Endometrial microvascular endothelial cells (primary cell): ENCODE results near the gene SUCNR1. TPM values are rescaled to one million over a fixed set of nuclear protein-coding genes. Genes with fewer than 3 reads are reported as not detected.
"Not testable (repeated sequence)": the region's sequence is repeated elsewhere in the genome, so short reads cannot be mapped to it uniquely, and the experiment has no call there.

ENCODE experiments used
- in situ Hi-C: cut with HindIII; loops from 2 replicates; pipeline ENCODE4 v1.10.0; 2017; ENCODE audit warnings: low sequenced_read_pairs, low pct_unique_long_range_greater_than_20kb; ENCODE audit errors: inconsistent ontology term
- total RNA-seq: library from RNA; depleted of rRNA; stranded (reverse); fragments of >200 nt; gene quantifications from one replicate; pipeline ENCODE4 v1.2.3, GENCODE V29; 2015; ENCODE audit errors: inconsistent ontology term

SUCNR1 gene
- total RNA-seq, 1 donor from 2014 or later = 0.09 TPM

- in situ Hi-C loops = no loop called here
These were observed 5.8 kb upstream of the SUCNR1 start for GRCh38 chr3:151867666-151868065.

DNA sequence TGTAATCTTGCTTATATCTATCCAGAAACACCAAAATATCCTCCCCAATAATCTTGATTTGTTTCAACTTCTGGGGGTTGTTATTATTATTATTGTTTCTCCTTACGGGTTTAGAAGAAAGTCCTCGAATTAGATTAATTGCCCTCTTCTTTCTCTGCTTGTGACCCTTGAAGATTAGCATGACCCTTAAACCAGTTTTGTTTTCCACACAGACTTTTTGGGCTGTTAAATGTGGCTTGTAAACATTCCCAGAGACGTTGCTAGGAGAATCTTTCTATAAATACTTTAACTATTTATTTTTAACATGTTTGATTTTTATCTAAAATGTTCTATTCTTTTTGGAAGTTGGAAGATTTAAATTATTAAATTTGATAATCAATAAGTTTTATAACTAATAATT is 4.3 kb upstream of the SUCNR1 start:
- in situ Hi-C loops = no loop called here

GRCh38 chr3:151871639-151872468 is 1.6 kb upstream of the SUCNR1 start:
- in situ Hi-C loops = no loop called here

GRCh38 chr3:151874079-151874478 is 636 bp downstream of the SUCNR1 start:
- in situ Hi-C loops = not testable (repeated sequence)

DNA sequence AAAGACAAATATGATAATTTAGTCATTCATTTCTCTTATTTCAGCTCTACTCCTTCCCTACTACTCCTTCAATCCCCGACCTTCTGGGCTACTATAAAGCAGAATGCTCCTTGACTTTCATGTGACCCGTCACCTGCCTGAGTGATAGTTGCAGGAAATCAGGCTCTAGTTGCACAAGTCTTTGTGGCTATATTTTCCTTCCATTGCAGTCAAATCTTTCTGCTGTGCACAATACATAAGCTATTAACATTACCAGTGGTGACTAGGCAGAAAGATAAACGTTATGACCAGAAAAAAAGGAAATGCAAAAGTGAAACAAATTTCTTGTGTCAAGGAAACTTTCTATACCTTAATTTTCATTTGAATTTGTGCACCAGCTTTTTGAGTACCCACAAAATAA is 2.3 kb downstream of the SUCNR1 start:
- in situ Hi-C loops = no loop called here

GRCh38 chr3:151877269-151877668 is 3.8 kb downstream of the SUCNR1 start:
- in situ Hi-C loops = no loop called here

GRCh38 chr3:151878465-151878864 is 5.0 kb downstream of the SUCNR1 start:
- in situ Hi-C loops = no loop called here

GRCh38 chr3:151879037-151879436 is 5.6 kb downstream of the SUCNR1 start:
- in situ Hi-C loops = no loop called here

DNA sequence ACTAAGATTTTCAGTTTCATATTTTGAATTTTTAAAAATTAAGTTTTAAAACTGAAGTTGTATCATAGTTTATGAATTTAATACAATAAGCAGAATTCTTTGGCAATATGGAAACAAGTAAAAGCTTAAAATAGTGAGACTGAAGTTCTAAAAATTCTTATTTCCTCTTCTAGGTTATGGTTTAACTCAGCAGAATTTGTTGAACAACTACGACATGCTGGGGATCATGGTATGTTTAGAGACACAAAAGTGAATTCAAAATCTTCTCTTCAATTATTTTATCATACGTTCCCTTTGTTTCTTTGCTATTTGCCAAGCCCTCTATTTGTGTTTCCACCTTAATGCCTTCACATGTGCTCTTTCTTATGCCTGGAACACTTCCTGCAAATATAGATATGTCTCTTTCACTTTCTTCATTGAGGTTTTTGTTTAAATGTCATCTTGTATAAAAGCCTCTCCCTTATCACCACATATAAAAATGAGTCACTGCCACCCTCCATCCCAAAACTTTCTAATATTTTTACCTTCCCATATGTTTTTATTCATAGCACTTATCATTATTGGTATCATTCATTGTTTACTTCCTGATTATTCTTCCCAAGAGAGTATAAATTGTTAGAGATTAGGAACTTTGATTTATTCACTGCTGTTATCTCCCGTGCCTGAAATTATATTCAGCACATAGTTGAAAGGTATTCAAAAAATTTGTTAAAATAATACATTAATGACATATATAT is 6.4 kb downstream of the SUCNR1 start:
- in situ Hi-C loops = no loop called here

DNA sequence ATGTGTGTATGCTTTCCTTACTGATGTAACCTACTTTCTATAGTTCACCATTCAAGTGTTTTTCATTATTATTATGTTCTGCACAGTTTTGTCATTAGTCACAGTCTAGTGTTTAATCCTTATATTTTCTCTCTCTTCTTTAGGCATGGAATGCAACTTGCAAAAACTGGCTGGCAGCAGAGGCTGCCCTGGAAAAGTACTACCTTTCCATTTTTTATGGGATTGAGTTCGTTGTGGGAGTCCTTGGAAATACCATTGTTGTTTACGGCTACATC is 6.9 kb downstream of the SUCNR1 start:
- in situ Hi-C loops = no loop called here

DNA sequence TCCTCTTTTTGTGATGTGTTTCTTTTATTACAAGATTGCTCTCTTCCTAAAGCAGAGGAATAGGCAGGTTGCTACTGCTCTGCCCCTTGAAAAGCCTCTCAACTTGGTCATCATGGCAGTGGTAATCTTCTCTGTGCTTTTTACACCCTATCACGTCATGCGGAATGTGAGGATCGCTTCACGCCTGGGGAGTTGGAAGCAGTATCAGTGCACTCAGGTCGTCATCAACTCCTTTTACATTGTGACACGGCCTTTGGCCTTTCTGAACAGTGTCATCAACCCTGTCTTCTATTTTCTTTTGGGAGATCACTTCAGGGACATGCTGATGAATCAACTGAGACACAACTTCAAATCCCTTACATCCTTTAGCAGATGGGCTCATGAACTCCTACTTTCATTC is 7.7 kb downstream of the SUCNR1 start:
- in situ Hi-C loops = no loop called here

DNA sequence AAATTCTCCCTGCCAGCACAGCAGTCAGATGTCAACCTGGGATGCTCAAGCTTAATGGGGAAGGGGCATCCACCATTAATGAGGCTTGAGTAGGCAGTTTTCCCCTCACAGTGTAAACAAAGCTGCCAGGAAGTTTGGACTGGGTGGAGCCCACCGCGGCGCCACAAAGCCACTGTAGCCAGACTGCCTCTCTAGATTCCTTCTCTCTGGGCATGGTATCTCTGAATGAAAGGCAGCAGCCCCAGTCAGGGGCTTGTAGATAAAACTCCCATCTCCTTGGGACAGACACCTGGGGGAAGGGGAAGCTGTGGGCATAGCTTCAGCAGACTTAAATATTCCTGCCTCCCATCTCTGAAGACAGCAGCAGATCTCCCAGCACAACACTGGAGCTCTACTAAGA is 12.0 kb downstream of the SUCNR1 start:
- in situ Hi-C loops = not testable (repeated sequence)

DNA sequence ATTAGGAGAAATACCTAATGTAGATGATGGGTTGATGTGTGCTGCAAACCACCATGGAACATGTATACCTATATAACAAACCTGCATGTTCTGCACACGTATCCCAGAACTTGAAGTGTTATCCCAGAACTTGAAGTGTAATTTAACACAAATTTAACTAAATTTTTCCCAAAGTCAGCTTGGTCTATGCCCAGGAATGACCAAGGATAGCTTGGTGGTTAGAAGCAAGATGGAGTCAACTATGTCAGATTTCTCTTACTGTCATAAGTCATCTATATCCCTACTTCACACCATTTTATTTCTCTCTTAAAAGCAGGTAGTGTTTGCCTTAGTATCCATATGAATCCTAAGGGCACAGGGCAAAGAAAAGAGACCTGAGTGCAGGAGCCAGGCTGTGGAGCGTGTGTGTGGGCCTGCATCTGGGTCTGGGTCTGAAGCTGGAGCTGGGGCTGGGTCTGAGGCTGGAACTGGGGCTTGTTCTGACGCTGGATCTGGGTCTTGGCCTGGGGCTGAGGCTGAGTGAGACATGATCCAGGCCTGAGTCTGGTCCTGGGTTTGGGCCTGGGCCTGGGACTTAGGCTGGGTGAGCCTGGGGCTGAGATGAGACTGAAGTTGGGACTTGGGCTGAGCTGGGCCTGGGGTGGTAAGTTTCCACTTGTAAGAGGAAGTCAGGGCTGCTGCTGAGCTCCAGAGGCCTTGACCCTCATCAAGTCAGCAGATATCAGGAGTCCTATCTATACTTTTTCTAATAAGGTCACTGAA is 14.2 kb downstream of the SUCNR1 start:
- in situ Hi-C loops = not testable (repeated sequence)

- in situ Hi-C loops = no loop called here
These were observed 17.3 kb downstream of the SUCNR1 start for GRCh38 chr3:151890721-151891141.

DNA sequence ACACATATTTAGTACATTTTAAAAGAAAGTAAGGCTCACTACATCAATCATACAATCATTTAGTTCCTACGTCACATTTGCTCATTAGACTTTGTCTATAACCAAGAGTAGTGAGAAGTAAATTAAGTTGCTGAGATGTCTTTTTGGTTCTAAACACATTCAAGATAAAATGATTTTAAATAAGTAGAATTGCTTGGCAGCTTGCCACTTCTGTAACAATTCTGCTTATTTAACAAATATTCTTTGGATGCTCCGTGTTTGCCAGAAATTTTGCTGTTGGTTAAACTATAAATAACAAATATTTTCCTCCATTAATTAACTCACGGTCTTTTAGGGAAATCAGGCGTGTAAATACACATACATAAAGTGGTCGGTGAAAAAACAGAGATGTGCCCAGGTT is 18.3 kb downstream of the SUCNR1 start:
- in situ Hi-C loops = no loop called here

DNA sequence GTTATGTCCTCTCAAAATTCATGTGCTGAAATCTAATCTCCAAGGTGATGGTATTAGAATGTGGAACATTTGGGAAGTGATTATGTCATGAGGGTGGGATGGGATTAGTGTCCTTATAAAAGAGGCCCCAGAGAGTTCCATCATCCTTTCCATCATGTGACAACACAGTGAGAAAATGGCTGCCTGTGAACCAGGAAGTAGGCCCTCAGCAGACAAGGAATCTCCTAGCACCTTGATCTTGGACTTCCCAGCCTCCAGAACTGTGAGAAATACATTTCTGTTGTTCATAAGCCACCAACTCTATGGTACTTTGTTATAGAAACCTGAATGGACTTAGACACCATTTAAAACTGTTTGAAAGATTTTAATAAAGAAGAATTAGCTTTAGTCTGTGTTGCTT is 20.8 kb downstream of the SUCNR1 start:
- in situ Hi-C loops = no loop called here

DNA sequence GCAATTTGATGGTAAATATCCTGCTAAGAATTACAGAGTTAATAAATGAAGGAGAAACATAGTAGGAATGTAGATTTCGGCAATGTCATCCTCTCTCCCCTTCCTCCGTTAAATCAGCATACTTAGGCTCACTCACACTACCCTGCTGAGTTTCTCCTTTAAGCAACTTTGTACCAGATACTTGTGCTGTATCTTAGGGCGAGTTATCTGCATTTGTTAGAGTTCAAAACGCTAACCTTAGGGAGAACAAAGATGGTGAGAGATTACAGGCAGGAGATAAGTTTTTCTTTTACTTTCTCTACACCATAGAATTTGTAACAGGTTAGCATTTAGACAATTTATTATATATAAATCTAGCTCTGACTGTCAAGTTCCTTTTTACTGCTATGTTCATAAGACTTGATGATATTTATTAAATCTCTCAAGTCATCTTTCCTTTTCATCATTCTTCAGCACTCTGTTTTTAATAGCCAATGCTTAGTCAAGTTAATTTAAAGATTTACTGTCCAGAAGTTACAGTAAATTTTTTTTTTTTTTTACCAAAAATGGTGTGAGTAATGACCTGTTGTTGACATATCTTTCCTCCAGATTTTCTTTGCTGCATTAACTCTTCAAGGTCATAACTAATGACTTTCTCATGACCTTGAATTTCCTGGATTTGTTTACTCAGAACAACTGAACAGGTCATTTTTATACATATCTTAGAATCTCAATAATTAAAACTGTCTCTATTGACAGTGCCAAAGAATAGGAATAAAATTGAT is 22.2 kb downstream of the SUCNR1 start:
- in situ Hi-C loops = no loop called here

DNA sequence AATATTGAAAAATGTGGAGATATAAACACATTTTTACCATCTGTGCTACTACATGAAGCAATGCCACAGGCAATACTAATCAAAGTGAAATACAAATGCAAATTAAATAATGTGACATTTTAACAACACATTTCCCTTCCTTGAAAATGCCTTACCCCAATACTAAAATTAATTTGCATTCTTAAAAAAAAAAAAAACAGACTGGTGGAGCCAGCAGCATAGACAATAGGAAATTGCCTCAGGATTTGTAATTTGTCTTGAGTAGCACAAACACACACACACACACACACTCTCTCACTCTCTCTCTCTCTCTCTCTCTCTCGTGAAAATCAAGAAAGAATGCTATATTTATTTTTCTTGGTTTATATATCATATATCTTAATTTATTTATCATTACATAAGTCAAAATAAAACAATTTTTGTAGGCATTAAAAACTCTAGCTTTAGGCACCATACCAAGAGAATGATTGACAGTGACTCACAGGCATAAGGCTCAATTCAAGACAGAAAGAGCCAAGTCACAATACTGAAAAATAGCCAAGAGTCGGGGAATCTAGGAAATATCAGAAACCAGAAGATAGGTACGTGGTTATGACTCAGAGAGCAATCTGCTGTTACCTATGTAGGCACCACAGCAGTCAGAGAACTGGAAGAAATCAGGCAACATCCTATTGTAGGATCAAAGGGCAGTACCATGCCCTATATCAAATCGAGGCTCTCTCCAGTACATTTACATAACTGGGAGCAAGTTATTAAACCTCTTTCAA is 23.0 kb downstream of the SUCNR1 start:
- in situ Hi-C loops = no loop called here
